HG02852 (cell line): Measurements from ENCODE around the gene GABARAP.

Experiments used
- ATAC-seq: cut with Tn5 transposase; IDR thresholded peaks from one replicate; pipeline ENCODE4 v1.9.1; 2021; ENCODE audit warnings: mild to moderate bottlenecking, moderate library complexity; ENCODE audit not compliant: unreplicated experiment

GABARAP gene

DNA sequence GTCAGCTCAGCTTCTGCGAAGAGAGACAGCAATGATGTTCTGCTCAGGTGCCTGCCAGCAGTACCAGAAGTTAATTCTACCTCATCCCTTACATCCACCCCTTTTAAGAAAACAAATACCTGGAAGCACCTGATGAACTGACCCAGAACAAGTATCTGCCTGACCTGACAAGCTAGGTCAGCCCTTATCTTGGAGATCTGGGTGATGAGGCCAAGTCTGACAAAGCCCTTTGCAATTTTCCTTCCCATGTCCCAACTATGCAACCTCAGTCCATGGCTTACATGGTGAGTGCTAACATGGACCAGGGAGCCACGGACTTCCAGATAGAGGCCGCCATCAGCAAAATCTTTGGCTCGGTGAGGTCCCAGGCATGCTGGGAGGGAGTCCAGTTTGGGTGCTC lies 18.9 kb downstream of the GABARAP start:
- ATAC-seq = no peak

DNA sequence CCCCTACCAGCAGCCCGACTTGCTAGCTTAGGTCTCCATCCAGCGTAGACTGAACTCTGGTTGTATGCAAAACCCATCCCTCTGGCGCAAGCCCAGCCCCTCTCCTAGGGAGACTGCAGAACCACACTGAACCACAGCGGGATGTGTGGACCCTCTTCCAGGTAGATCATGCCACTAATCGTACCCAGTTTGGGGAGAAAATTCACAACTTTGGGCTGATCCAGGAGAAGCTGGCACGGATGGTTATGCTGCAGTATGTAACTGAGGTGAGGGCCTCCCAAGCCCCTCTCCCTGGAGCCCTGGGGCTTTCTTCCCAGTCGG lies 19.3 kb downstream of the GABARAP start:
- no peak for ATAC-seq

DNA sequence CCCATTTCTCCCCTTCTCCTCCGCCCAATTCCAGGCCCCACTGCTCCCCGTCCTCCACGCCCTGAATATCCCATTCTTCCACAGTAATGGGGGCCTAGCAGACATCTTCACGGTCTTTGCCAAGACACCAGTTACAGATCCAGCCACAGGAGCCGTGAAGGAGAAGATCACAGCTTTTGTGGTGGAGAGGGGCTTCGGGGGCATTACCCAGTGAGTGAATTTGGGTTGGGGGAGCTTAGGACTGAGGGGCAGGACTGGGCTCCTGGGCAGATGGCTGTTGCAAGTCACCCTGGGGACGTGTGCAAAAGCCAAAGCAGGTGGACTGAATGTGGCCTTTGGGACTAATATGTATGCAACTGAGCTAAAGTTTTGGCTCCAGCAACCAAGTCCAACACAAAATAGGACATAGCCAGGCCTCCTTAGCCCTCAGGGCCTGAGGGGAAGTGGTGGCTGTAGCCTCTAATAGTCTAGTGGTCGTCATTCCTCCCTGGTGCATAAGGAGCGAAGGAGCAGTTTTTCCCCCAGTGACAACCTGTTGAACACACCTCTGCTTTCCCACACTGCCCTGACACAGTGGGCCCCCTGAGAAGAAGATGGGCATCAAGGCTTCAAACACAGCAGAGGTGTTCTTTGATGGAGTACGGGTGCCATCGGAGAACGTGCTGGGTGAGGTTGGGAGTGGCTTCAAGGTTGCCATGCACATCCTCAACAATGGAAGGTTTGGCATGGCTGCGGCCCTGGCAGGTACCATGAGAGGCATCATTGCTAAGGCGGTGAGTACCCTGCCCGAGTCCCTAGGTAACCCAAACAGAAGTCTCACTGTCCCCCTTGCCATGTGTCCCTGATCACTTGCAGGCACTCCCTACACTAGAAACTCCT lies 19.9 kb downstream of the GABARAP start:
- ATAC-seq = no peak

DNA sequence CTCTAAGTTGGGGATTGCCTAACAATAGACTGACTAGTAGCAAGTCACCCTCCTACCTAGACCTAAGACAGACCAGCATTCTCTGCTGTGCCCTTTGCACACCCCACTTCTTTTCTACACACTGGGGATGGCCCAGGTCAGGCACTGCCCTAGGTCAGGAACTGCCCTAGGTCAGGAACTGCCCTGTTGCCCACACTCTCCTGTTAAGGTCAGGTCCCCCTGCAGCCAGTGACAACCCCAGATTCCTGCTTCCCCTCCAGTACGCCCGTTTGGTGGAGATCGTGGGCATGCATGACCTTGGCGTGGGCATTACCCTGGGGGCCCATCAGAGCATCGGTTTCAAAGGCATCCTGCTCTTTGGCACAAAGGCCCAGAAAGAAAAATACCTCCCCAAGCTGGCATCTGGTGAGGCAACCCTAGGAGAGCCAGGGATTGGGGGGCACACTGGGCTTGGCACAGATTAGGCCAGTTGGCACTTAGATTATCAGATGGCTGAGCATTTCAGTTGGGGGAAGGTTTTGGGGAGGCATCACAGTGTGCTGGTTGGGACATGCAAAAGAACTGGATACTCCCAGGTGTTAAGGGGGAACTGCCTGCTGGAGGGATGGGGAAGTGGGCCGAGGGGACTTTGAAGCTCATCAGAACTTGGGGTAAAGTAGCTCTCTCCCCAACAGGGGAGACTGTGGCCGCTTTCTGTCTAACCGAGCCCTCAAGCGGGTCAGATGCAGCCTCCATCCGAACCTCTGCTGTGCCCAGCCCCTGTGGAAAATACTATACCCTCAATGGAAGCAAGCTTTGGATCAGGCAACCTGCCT lies 20.8 kb downstream of the GABARAP start:
- ATAC-seq = no peak

DNA sequence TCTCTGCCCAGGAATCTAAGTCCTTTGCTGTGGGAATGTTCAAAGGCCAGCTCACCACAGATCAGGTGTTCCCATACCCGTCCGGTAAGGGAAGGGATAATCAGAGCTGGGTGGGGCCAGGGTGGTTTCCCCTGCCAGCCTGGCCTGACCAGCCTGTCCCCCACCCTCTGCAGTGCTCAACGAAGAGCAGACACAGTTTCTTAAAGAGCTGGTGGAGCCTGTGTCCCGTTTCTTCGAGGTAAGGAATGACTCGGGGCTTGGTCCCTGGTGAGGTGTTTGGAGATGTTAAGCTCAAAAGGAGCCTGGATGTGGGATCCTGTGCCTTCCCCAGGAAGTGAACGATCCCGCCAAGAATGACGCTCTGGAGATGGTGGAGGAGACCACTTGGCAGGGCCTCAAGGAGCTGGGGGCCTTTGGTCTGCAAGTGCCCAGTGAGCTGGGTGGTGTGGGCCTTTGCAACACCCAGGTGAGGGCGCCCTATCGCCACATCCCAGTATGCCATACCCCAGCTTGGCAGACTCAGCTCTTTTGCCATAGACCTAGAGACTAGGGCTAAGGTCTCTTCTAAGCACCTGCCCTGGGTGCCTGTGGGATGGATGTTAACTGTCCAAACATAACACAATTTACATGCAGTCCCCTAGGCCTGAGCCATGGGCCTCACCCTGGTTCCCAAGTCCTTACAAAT lies 21.5 kb downstream of the GABARAP start:
- no peak for ATAC-seq

DNA sequence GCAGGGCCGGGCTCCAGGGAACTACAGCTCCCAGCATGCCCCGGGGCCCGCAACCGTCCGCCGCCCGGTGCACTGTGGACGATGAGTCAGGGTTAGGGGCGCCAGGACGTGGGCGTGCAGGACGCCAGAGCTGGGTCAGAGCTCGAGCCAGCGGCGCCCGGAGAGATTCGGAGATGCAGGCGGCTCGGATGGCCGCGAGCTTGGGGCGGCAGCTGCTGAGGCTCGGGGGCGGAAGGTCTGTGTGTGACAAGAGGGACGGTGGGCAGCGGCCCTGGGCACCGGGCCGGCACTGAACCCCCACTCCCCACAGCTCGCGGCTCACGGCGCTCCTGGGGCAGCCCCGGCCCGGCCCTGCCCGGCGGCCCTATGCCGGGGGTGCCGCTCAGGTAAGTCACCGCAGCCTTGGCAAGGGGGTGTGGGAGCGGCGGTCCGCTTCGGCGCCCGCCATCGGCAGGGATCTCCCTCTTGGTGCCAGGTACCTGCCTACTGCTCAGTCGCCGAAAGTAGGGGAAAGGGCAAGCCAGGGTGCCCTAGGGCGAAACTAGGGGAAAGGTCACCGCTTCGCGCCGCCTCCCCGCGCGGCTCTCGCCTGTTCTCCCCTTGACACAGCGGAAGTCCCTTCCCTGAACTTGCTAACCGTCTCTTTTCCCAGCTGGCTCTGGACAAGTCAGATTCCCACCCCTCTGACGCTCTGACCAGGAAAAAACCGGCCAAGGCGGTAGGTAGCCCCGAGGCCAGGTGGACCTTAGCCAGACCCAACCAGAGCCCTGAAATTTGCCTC lies 22.2 kb downstream of the GABARAP start, which contains the start of the genes ACADVL and DLG4:
TSS of gene ACADVL (plus strand) at position 127 of the 781 bp plus-strand sequence. CDS start at position 174, 47 bp downstream.
TSS of gene DLG4 (minus strand) at position 25 of the 781 bp plus-strand sequence.
- peak; percentile 50 for ATAC-seq

DNA sequence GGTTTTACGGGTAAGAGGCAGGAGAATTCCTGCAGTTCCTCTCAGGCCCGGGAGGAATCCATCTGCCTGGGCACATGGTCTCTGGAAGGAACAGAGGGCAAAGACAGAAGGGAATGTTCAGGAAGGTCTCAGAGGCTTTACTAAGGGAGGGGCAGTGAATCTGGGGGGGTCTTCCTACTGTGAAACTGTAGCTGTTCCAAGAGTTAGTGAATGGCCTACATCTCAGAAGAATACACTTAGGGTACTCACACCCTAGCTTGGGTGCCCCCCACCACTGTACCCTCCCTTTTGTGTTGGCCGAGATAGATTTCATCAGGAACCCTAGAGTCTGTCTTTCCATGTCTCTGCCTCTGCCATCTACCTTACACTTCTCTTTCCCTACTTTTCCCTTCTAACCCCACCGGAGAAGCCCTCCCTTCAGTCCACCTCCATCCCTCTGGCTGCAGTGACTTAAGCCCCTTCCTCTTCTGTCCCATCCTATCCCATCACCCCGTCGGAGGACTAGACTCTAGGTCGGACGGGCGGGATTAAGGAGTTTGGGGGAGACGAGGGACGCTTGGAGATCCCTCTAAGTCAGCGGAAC lies 22.9 kb downstream of the GABARAP start:
- no peak for ATAC-seq

DNA sequence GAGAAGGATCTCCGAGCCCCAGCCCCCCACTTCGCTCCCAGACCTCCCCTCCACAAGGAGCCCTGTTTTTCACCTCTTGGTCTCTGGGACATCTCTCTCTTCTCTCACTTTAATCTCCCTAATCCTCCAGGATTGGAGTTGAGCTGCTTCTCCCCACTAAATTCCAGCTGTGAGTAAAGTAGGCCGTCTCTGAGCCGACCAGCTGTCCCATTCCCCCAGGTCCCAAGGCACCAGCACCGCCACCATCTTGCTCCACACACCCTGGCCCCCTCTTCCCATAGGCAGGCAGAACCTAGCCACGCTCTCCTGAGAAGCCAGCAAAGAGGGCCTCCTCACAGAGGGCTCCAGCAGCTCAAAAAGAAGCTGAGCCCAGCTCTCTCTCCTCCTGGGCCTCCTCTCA lies 23.5 kb downstream of the GABARAP start:
- ATAC-seq = no peak

DNA sequence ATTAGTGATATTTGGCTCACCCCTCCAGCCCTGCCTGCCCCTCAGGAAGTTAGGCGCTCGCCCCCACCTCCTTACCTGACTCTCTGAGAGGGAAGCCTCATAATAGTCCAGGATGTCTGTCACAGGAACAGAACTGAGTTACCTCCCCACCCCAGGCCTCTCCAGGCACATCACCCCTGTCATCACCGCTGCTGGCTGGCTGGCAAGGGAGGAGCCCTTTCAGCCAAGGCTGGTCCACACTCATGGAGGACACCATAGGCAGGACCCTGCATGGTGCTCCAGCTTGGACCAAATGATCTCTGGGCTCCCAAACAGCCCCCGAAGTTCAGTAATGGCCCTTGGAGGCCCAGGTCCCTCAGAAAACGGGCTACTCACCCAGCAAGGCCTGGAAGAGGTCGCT lies 24.1 kb downstream of the GABARAP start:
- ATAC-seq = no peak

DNA sequence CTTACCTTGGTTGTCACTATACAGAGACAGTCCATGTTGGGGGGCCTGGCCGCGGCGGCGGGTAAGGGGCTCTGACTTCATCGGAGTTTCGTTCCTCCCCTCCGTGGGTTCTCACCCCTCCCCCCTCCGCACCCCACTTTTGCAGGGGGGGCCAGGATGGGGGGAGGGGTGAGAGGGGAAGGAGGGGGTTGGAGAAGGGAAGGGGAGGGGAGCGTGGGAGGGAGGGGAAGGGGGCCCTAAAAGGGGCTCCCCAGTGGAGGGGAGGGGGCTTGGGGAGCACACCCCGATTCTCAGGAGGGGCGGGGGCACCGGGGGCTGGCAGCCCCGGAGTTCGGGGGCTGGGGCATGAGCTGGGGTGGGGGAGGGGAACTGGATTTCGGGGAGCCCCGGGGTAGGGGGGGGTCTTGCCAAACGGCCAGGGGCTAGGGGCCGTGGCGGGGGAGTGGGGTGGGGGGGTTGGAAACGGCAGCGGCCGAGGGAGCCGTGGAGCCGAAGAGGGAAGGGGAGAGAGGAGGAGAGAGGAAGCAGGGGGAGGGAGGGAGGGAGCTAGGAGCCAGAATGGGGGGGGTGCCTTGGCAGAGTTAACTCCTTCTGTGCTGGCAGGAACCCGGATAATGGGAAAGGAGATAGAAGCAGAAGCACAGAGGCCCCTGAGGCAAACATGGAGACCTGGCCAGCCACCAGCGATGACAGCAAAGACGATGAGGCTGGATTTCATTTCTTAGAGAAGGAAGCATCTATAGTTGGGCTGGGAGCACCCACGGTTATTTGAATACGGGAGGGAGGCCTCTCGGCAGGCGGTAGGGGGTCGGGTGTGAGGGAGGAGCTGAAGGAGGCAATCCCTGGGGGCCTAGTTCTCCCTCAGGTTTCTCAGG lies 24.9 kb downstream of the GABARAP start:
- no peak for ATAC-seq

DNA sequence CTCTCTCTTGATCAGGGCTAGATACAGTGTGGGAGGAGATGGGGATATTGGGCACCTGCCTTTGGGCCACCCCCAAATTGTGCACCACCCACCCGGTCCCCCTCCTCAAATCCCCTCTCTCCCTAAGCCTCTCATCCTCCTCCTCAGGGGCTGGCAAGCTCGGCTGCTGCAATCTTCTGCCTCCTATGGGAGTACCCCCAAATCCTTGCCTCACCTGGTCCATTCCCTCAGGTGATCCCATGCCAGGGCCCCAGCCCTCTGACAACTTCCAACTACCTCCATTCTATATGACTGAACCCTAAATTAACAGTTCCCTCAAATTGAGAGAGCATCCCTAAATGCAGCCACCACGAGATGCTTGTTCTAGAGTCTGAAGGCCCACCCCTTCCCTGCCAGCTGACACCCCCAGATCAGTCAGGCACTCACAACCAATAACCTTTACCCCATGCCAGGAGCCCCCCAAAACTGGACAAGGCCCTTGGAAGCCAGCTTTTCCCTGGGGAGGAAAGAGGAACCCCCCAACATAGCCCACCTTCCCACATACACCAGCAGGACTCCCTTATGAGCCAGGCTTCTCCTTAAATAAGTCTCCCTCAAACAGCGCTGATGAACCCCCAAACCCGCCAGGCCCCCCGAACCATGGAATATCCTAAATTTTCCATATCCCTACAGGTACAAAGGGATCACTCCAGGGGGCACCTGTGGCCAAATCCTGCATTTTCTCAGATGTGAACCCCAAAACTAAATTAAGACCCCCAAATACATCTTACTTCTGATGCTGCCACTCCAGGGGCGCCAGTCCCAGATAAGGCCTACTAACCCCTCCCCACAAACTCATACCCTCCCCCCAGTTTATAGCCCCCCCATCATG lies 25.8 kb downstream of the GABARAP start:
- ATAC-seq = no peak

DNA sequence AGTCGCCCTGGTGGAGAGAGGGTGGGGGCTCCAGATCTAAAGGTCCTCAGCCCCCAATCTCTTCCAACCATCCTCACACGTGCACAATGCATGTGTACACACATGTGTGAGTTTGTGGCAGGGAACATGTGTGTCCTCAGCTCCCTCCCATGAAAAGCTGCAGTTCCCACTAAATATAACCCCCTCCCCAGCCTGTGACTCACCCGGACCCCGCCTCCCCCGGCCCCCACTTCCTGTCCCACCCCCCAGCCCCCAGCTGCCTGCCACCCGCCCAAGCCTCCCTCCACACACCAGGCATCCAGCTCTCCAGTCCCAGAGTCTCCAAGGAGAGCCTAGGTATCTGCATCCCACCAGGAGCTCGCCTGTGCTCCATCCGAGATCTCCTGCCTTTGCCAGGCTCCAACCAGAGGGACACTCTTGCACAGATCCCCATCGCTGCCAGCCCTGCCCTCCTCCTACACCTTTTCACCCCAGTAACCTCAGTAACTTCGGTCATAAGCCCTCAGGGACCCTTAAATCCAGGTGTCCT lies 26.5 kb downstream of the GABARAP start:
- no peak for ATAC-seq

DNA sequence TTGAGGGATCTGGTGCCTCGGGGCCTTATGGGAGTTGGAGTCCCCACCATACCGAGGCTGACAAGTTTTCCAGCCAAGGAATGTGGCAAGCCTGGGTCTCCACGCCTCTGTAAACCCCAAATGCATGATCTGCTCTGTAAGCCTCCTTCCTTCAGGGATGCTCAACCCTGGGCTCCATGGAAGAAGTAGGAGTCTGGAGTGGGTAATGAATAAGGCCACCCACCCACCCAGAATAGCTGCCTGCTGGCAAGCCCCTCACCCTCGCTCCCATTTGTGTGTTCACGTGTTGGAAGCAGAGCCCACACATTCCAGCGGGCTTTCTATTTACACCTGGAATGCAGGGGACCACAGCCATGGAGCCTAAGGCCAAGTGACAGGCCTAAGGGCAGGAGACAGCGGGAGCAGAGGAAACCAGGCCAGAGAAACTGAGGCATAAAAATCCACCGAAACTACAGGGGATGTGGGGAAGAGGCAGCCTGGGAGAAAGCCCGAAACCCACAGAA lies 27.1 kb downstream of the GABARAP start:
- no peak for ATAC-seq

DNA sequence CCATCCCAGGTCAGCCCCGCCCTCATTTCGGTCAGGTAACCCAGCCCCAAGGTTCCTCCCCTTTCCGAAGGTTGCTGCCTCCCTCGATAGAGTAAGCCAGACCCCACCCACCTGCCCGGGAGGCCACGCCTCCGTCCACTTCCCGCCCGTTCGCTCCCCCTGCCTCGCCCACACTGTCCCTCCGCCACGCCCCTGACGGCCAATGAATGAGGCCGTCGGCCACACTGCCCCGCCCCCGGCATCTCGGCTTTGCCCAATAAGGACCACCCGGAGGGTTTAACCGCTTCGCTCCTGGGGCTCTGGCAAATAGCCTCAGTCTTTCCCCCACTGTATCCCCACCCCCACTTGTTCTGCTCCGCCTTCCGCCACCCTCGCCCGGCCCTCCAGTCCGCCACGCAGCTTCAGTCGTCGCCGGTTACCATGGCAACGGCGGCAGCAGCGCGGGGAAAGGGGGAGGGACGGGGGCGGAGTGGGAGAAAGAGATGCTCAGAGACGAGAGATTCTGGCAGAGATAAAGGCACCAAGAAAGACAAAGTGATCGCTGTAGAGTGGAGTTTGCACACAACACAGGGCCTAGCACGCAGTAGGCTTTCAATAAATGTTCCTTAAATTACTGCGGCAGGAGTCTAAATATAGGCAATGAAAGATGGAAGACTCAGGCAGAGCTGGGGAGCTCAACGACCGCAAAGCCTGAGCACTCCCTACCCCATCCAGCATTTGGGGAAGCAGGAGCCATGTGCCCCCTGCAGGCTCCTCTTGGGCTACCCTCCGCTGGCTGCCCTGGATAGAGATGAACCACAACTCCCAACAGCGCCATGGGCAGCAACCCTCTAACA lies 27.7 kb downstream of the GABARAP start:
- ATAC-seq = peak; percentile 73

DNA sequence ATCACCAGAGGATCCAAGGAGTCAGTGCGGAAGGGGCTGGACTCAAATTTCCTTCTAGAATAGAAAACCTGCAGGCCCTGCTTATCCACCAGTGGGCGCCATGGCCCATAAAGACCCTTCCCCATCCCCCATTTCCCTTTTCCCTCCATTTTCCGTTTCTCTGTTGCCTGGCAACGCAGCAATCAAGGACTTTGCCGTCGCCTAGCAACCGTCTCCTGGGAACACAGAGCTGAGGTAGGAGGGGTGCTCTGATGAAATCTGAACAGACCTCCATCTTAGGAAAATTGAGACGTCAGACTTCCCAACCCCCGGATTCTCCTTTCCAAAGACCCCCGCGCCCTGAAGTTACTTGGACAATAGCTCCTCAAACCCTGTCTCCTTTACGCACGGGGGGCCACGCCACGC lies 28.4 kb downstream of the GABARAP start:
- ATAC-seq = no peak

DNA sequence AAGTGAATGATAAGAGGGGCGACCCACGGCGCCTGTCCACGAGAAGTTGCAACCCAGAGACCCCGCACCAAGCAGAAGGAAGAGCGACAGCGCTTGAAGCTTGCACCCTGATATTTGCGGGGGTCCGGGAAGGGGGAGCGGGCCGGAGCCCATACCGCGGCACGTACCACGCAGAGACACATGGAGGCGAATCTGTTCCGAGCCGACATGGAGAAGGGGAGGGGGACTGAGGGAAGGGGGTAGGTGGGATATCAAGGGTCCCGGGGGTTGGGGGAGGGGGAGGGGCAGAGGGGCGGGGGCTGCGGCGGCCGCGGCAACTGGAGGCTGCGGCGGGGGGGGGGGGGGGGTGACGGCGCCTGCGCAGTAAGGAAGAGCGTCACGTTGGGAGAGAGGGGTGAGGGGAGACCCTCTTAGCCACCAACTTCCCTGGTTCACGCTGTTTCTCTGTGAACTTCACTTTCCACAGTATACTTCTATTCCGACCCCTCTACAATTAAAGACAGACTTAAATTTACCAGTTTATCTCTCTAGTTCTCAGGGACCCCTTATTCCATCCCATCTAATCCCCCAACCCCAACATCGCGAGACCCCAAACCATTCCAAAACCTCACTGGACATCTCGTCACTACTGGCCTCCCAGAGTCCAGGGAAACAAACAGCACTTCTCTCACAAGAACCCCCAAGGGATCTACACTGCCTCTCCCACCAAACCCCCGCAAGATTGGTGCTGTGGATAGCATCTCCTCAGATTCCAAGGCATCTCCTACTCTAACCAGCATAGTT lies 30.6 kb downstream of the GABARAP start:
- no peak for ATAC-seq
